ENCODE measurements around the gene GJD3.
"Not testable (repeated sequence)": the region's sequence is repeated elsewhere in the genome, so short reads cannot be mapped to it uniquely, and the experiment has no call there.

GJD3 gene

DNA sequence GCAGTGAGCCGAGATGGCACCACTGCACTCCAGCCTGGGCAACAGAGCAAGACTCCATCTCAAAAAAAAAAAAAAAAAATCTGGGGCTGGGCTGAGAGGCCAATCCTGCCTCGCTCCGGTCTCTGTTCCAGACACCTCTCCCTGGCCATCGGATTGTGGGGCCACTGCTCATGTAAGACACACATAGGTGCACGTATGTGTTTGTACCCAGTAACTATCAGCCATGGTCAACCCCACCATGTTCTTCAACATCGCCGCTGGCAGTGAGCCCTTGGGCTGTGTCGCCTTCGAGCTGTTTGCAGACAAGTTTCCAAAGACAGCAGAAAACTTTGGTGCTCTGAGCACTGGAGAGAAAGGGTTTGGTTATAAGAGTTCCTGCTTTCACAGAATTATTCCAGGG lies 3.2 kb upstream of the GJD3 start:
- DNase-seq = not testable (repeated sequence)

- DNase-seq = no peak
These were observed 2.5 kb upstream of the GJD3 start for GRCh38 chr17:40366861-40367518.

DNA sequence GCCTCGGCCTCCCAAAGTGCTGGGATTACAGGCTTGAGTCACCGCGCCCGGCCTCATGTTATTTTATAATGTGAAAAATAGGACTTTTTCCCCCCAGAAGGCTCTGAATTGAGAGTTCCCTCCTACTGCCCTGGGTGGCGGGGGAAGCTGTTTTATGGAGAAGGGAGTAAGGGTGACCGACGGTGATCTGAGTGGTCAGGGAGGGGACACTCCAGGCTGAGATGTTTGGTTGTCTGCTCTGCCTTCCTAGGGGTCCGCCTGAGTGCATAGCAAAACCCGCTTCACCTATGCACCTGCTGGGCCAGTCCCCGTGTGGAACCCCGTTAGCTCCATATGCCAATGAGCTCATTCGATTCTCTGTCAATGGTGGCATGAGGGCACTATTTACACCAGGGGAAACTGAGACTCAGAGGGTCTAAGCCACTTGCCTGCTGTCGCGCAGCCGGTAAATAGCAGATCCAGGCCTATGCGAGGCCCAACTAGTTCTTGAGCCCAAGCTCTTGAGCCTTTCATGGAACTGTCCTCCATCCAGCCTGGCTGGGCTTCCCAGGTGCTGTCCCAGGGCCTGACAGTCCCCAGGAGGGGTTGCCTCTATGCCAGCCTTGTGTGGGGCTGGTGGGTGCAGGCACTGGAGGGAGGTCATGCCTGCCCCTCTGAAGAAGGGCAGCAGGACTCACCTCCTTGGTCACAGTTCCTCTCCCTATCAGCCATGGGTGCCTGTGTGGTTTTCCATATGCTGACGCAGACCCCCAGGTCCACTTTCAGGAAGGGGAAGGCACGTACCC lies 1.7 kb upstream of the GJD3 start:
- DNase-seq = no peak

DNA sequence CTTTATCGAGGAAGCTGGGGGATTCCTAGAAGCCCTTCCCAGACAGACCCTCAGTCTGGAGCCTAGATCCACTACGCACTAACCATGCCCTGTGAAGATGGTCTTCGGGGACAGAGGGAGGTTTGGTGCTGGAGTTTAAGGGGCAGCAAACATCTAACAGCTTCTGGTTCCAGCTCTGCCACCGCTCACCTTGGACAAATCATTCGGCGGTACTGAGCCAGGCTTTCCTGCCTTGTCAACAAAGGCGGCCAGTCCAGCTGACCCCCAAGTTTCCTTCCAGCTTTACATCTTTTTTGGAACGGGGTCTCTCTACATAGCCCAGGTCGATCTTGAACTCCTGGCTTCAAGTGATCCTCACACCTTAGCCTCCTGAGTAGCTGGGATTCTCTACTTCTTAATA lies 369 bp upstream of the GJD3 start:
- no peak for DNase-seq

DNA sequence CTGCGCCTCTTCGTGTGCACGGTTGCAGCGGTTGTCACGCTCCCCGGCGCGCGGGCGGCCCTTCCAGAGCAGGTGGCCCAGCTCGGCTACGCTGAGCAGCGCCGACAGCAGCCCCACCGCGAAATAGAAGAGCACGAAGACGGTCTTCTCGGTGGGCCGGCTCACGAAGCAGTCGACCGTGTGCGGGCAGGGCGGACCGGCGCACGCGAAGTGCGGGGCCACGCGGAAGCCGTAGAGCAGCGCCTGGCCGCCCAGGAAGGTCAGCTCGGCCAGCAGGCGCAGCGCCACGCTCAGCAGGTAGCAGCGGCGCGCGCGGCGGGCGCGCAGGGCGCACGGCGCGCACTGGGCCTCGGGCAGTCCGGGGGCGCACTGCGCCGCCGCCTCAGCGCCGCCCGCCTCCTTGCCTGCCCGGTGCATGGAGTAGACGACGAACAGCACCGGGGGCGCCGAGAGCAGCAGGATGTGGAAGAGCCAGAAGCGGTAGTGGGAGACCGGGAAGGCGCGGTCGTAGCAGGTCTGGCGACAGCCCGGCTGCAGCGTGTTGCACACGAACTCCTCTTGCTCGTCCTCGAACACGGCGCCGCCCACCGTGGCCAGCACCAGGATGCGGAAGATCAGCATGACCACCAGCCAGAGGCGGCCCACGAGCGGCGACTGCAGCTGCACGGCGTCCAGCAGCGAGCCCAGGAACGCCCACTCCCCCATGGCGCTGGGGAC lies 1.3 kb downstream of the GJD3 start:
- no peak for DNase-seq

- DNase-seq = no peak
These were observed 1.8 kb downstream of the GJD3 start for GRCh38 chr17:40362696-40363110.

- no peak for DNase-seq
These were observed 2.4 kb downstream of the GJD3 start for GRCh38 chr17:40361925-40362695.

- DNase-seq = no peak
These were observed 3.2 kb downstream of the GJD3 start for GRCh38 chr17:40361063-40361924.

GRCh38 chr17:40360091-40360490 lies 4.4 kb downstream of the GJD3 start:
- DNase-seq = no peak

DNA sequence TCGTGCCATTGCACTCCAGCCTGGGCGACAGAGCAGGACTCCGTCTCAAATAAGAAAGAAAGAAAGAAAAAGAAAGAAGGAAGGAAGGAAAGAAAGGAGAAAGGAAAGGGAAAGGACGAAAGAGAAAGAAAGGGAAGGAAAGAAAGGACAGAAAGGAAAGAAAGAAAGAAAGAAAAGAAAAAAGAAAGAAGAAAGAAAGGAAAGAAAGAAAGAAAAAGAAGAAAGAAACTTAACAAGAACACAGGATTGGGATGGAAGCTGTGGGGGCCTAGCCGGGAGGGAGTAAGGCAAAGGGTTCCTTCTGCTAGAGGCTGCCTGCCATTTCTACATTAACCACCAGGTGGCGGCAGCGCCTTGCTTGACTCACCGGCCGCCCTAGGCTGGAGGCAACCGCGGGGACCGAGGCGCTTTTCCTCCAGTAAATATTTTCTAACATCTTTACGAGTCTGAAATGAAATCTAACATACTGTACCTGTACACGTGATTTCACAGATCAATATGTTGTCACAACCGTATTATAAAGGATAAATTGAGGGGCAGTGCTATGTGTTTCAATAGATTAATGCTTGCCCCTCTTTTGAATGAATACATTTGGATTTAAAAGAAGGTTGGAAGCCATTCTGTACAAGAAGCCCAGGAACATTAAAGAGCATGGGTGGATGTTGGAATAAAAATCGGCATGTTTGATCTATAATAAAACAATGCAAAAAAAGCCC lies 6.1 kb downstream of the GJD3 start:
- DNase-seq = peak; percentile 32

- no peak for DNase-seq
These were observed 7.3 kb downstream of the GJD3 start for GRCh38 chr17:40356990-40357881.

GRCh38 chr17:40355804-40356758 lies 8.5 kb downstream of the GJD3 start:
- DNase-seq = no peak

GRCh38 chr17:40355123-40355803 lies 9.3 kb downstream of the GJD3 start:
- no peak for DNase-seq

DNA sequence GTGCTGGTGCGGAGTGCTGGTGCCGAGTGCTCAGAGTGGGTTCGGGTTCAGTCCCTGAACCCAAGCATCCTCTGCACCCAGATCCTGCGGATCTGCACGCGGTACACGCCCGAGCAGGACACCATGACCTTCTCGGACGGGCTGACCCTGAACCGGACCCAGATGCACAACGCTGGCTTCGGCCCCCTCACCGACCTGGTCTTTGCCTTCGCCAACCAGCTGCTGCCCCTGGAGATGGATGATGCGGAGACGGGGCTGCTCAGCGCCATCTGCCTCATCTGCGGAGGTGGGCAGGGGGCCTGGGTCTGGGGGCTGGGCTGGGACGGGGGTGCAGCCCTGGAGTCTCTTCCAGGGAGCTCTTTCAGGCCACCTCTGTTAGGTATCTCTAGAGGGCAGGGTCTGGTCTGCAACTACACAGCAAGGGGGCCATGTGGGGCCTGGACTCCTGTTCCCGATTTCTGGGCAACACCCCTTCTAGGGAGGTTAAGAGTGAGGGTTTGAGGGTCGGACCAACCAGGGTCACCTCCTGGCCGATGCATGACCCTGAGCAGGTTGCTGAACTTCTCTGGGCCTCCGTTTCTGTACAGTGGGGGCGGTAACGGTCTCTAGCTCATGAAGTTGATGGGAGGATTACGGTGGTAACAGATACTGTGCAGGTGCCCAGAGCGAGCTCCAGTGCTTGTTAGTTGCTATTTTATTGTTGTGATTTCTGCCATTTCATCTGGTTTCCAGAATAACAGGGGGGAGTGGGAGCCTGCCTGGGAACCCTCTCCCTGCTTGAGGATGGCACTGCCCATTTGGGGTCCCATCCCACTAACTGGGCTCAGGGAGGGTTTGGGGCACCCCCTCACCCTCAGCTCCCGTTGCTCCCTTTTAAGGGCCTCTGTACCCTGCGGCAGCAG lies 10.1 kb downstream of the GJD3 start:
- no peak for DNase-seq

- no peak for DNase-seq
These were observed 11.7 kb downstream of the GJD3 start for GRCh38 chr17:40352779-40353394.

DNA sequence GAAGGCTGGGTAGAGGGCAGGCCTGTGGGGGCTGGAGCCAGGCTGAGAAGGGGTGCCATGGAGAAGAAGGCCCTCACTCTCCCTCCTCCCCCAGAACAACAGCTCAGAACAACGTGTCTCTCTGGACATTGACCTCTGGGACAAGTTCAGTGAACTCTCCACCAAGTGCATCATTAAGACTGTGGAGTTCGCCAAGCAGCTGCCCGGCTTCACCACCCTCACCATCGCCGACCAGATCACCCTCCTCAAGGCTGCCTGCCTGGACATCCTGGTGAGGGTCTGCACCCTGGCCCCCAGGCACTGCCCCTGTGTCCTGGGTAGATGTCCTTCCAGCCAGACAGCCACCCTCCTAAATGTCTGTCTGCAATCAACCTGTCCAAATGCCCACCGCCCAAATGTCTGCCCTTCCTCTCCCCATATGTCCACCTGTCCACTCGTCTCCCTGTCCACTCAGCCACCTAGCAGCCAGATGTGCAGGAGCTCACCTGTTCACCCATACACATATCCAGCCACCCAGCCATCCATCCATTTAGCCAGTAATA lies 12.2 kb downstream of the GJD3 start:
- DNase-seq = no peak
